Peyer's patch (tissue), 4 donors: ENCODE results near the gene NAXE.

Source experiments
- CTCF ChIP-seq, 6 experiments: fragments of 450-650 bp in 4 of 6; fragments of 200-600 bp in 2 of 6; sonication (generic) in 1 of 6; IDR thresholded peaks; one replicate each; pipeline ENCODE4 v1.5.1; 2017 to 2019; ENCODE audit warnings: antibody characterized with exemption in 6 of 6, mild to moderate bottlenecking in 3 of 6, moderate library complexity in 1 of 6
- POLR2A ChIP-seq, 2 donors: fragments of 450-650 bp; IDR thresholded peaks; one replicate each; pipeline ENCODE4 v1.5.1; 2017; ENCODE audit warnings: antibody characterized with exemption in 2 of 2, mild to moderate bottlenecking in 2 of 2, moderate library complexity in 2 of 2

DNA sequence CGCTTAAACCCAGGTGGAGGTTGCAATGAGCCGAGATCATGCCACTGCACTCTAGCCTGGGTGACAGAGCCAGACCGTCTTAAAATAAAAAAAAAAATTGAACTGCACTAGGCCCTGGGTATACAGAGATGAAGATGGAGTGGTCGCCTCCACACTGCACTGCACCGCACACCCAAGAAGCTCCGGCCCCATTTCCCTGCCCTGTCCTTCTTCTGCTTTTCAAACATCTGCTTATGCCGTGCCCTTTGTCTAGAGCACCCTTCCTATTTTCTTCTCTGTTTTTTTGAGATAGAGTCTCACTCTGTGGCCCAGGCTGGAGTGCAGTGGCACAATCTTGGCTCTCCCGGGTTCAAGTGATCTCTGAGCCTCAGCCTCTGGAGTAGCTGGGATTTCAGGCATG is 36.6 kb upstream of the NAXE start:
- no peak for TF ChIP-seq CTCF (IDR thresholded peaks at IDR 0.05)
- no peak for TF ChIP-seq POLR2A (IDR thresholded peaks at IDR 0.05)
